NCI-H1092 treated with DMSO at 0.1 percent for 48 hours (cell line): ENCODE measurements around the gene SLC27A5.
"Not testable (repeated sequence)": the region's sequence is repeated elsewhere in the genome, so short reads cannot be mapped to it uniquely, and the experiment has no call there.

Experiments
- DNase-seq: peaks from one replicate; lab custom pipeline; 2025; lab: John Stamatoyannopoulos, UW

Gene SLC27A5

DNA sequence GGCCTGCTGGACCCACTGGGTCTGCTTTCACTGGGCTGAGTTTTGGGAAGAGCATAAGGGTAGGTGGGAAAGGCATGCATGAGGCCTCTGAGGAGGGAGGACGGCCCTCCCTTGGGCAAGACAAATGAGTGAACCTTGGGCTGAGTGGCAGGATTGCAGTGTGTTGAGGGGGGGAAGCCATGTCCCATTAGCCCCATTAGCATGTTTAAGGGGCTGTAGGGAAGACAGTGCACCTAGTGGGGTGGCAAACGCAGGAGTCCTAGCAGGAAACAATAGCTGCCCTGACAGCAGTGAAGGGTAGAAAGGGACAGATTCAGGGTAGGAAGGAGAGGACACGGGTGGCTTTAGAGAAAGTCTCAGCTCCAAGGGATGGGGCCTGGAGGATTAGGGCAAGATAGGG is 10.9 kb upstream of the SLC27A5 start:
- DNase-seq, result no peak

DNA sequence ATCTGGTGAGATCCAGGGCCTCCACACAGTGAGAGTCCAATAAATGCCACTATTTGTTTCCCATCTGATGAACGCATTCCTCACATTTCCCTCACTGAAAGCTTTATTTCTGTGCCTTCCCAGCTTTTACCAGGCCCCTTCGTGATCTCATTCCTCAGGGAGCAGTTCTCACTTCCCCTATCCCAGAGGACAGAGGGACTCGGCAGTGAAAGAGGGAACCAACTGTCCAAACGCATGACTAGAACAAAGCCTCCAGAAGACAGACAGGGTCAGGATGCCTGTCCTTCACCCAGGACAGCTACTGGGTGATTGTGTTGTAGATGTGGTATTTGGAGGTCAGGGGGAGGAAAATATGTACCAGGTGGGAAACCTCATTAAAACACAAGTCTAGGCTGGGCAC is 9.9 kb upstream of the SLC27A5 start:
- no peak for DNase-seq

DNA sequence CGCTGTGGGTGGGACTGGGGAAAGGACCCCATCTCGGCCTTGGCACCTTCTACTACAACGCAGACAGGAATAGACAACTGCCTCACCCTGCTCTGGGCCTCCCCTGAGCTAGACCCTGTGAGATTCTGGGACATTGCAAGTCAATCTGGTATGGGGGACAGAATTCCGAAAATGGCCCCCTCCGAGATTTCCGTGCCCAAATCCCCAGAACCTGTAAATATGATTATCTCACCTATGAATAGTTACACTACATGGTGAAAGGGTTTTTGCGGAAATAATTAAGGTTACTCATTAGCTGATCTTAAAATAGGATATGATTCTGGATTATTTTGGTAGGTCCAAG is 8.4 kb upstream of the SLC27A5 start:
- DNase-seq, result no peak

DNA sequence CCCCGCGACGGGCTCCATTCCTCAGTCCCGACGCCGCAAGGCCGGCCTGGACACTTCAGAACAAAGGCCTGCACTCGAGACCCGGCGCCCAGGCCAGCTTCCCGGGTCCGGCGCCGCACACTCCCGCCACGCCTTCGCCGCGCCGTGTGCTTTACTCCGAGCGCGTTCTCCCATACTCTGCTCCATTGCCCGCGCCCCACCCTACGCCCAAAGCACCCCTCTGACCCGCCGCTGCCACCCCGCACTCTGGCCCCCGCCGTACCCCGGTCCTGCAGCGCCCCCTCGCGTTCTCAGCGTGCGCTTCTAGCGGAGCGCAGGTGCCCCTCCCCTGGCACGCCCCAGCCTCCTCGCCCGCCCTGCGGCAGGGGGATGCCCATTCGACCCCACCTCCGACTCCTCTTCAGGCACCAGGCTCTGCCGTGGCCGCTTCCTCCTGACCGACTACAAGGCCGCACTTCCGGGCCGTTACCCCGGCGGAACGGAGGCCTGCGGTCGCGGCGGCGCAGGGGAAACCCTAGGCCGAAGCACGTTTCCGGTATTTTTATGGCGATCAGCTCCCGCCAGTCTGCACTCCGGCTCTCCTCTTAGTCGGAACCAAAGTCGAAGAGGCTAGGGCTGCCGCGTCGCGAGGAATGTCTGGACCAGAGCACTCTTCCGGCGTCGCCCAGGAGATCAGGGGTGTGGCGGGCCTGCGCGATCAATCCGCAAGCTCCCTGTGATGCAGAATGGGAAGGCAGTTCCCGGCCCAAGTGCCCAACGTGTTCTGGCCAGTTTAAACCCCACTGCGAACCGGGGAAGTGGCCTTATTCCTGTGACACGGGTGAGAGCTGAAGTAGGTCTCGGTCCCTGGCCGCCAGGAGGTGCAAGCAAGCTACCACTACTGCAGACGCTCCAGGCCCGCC is 7.8 kb upstream of the SLC27A5 start, which contains the start of gene ZBTB45:
Gene ZBTB45, minus strand, starts transcription at position 456 of the 902 bp plus-strand sequence. CDS start 2,137 bp downstream, outside the sequence.
- peak; percentile 93 for DNase-seq

DNA sequence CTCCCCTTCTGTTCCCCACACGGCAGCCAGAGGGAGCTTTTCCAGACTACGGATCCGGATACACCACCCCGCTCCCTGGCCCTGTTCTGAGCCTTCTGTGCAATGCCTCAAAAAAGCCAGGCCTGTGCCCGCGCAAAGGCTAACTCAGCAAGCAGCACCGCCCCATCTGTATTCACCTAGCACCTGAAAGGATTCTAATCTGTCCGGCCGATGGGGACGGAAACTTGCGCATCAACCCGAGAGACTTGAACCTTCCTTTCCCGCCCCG is 7.2 kb upstream of the SLC27A5 start:
- peak; percentile 54 for DNase-seq

DNA sequence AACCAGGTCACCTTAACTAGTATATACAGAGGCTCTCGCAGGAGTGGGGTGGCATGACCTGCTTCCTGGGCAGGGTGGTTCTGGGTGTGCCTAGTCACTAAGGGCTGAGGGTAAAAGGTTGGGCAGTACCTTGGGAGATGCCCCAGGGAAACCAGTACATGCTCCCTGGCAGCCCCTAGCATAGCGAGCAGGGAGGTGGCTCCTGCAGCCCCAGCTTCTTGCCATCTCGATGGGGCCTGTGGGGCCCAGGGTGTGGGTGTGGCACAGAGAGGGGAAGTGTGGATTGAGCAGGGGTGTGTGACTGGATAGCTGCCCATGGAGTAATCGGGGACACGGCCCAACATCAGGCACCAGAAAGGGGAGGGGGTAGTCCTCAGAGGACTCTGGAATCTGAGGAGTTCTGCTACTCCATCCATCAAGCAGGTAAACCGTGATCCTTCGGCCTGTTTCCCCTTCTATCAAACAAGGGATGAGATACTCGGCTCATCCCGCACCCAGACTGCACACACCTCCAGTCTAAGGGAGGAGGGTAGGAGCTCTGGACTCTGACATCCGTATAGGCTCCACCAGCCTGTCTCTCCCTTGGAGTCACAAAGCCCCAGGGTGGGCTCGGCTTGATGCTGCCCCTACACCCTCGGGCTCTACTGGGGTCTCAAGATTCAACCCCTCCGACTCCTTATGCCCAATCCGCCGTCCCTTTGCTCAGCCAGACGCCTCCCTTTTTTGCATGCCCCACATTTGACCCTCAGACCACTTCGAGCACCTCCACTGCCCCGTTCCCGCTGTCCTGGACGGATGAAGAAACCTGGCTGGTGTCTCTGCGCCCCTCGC is 6.7 kb upstream of the SLC27A5 start:
- no peak for DNase-seq

DNA sequence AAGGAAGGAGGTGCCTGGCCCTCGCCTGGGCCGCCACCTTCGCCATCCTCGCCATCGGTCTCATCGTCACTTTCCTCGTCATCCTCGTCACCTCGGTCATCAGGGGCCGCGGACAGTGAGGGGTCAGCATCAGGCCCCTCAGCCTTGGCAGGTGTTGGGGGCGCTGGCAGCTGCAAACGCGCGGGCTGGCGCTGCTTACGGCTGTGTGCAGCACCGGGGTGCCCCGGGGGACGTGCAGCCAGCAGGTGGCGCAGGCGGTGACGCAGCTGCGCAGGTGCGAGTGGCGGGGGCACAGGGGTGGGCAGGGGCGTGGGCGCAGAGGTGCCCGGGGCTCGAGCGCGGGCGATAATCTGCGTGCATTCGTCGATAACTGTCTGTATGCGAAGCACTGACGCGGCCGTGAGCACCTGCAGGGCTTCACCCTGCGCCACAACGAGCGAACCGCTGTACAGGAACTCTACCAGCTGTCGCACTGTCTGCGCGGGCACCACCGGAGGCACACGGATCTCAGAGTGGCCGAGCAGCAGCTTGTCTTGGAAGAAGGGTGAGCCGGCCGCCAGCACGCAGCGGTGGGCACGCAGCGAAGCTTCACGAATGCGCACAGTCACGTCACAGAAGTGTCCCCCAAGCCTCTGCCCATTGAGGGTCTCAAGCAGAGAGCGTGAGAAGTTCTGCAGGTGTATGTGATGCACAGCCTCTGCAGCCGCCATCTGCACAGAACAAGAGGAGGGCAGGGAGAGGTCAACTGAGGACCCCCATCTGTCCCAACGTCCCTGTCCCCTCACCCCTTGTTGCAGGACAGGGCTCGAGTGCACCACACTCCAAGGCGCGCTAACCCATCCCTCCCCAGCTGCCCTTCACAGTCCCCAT is 5.4 kb upstream of the SLC27A5 start:
- no peak for DNase-seq

DNA sequence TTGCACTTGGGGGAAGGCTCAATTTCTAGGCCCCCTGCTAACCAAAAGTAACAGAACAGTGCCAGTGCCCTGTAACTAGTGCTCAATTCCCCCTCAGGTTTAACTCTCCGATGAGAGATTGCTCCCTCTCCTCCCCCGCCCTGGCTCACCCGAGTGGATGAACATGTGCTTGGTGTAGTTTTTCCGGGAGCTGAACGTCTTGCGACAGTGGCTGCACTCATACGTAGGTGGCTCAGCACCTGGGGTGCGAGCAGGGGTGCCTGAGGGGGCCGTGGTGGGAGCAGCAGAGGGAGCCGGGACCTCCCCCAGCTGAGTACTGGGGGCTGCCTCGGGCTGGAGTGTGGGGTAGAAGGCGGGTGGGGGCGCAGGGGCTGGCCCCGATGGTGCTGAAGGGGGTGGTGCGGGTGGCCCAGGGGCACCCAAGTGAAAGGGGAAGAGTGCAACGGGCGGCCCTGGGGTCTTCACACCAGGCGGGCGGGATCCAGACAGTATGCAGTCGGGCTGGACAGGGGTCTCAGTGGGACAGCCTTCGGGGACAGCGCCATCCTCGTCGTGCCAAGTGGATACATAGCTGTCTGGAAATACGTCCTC is 4.5 kb upstream of the SLC27A5 start:
- DNase-seq, result no peak

DNA sequence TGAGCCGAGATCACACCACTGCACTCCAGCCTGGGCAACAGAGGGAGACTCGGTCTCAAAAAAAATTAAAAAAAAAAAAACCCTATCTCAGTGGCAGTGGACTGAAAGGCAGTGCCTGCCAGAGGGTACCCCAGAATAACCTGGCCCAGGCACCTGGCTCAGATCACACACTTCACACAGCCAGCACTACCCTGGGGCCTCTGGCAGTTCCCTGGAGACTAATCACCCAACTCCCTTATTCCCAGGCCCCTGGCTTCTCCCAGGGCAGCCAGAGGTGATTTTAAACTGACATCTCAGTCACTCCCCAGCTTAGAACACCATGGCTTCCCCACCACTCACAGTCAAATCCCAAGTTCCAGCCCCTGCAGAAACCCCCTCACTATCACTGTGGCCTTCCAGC is 3.5 kb upstream of the SLC27A5 start:
- no peak for DNase-seq

DNA sequence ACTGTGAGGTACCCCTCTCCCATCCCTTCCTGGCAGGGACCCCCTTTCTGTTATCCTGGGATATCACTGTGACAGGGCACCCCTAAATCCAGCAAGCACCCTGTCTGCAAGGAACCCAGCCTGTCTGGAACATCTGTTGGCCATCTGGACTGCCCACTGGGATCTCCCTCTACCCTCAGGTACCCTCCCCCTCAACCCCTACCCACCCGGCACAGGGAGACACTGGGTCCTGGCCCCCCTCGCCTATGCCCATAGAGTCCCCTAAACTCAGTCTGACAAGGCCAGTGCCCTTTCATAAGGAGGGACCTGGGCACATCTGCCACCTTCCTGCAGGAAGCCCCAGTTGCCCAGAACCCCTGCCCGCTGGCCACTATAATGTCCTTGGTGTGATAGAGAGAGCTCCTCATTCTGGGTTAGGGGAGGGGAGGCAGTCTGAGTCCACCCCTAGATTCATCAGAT is 2.8 kb upstream of the SLC27A5 start:
- no peak for DNase-seq

DNA sequence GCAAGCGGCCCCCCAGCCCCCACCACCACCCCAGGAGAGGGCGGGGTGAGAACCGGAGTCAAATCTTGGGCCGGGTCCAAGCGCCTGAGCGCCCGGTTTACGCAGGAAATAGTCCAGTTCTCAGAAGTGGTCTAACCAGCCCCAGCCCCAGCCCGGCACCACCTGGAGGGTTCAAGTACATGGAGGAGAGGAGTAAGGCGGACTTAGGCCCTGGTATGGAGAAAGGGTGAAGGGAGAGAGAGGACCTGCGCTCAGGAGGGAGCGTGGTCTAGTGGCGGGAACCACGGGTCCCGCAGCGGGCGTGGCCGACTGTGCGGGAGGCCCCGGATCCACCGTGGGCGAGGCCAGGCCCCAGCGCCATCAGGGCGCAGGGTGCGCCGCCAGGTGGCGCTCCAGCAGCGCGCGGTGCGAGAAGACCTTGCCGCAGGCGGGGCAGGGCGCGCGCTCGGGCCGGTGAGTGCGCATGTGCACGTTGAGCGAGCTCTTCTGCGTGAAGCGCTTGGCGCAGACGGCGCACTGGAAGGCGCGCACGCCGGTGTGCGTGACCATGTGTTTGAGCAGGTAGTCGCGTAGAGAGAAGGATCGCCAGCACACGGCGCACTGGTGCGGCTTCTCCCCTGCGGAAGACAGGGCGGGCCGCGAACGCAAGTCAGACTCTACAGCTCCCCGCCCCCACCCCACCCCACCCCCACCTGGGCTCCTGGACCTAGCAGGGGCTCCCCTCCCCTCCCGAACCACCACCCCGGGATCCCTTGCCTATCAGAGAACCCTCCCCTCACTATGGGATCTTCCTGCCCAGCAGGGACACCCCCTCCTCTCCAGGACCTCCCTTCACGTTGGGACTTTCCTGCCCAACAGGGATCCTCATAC is 2.1 kb upstream of the SLC27A5 start:
- peak; percentile 81 for DNase-seq

DNA sequence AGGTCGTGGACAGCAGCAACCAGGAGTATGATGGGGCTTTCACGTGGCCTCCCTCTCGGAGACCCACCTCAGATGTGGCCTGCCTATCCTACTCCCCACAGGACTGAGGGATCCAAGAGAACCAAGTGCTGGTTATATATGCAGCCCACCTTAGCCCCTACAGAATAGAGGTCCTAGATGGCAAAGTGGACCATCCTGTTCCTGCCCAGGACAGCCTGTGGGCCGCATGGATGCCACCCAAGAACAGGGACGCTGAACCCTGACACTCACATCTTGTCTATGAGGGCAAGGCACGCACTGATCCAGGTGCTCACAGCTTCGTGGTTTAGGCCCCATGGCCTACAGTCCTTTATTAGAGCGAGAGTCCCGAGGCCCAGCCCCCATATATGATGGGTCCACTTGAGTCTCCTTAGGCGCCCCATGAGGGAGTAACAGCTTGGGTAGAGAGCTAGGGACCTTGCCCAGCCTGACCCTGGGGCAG is 1.5 kb upstream of the SLC27A5 start:
- DNase-seq, result no peak

DNA sequence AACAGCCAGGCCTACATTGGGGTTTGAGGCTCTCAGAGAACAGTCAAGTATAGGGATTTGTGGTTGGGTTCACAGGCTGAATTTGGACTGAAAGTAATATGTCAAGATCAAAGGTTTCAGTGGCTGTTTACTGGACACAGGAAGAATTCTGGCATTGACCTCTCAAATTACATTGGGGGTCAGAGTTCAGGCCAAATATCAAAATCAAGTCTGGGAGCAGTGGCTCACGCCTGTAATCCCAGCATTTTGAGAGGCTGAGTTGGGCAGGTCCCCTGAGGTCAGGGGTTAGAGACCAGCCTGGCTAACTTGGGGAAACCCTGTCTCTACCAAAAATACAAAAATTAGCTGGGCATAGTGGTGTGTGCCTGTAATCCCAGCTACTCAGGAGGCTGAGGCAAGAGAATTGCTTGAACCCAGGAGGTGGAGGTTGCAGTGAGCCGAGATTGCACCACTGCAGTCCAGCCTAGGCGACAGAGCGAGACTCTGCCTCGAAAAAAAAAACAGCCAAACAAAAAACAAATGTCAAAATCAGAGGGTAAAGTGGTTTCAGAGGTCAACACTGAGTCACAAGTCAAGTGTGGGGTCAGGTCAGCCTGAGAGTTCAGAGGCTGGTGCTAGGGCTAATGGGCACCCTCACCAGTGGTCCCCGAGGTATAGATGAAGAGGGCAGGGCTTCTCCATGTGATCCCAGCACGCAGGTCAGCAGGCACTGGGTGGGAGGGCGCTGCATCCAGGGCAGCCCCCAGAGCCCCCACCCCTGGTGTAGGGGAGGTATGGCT is 1.5 kb downstream of the SLC27A5 start:
- DNase-seq, result no peak

DNA sequence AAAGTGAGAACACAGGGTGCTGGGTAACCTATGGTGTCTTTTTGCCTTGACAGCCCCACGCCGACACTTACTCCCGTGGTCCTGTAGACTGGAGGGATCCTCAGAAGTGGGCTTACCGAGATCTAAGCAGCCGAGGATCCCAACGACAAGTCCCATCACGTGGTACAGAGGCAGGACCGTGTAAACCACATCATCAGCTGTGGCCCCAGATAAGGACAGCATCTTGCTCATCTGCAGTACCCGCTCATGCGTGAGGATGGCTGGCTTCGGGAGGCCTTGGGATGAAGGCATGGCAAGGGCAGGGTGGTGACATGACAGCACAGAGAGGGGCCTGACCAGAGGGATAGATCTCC is 2.1 kb downstream of the SLC27A5 start:
- no peak for DNase-seq

DNA sequence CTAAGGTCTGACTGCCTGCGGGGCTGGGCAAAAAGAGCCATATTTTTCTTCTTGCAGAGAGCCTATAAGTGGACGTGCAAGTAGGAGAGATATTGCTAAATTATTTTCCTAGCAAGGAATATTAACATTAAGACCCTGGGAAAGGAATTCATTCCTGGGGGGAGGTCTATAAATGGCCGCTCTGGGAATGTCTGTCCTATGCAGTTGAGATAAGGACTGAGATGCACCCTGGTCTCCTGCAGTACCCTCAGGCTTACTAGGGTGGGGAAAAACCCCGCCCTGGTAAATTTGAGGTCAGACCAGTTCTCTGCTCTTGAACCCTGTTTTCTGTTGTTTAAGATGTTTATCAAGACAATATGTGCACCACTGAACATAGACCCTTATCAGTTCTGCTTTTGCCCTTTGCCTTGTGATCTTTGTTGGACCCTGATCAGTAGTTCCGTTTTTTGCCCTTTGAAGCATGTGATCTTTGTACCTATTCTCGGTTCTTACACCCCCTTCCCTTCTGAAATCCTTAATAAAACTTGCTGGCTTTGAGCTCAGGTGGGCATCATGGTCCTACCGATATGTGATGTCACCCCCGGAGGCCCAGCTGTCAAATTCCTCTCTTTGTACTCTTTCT is 4.1 kb downstream of the SLC27A5 start:
- not testable (repeated sequence) for DNase-seq

DNA sequence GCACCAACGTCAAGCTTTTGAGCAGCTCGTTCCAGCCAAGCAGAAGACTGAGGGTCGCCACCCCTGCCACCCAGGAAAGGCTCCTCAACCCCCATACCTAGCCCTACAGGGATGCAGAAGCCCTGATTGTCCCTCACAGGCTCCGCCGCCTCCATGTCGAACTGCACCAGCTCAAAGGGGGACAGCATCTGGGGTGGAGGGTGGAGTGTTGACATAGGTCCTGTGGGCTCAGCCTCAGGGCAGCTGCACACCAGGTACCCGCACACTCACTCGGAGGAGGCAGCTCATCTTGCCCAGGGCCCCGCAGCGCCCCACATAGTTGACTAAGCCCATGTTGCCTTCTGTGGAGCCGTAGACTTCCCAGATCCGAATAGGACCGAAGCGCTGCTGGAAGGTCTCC is 11.6 kb downstream of the SLC27A5 start:
- no peak for DNase-seq

DNA sequence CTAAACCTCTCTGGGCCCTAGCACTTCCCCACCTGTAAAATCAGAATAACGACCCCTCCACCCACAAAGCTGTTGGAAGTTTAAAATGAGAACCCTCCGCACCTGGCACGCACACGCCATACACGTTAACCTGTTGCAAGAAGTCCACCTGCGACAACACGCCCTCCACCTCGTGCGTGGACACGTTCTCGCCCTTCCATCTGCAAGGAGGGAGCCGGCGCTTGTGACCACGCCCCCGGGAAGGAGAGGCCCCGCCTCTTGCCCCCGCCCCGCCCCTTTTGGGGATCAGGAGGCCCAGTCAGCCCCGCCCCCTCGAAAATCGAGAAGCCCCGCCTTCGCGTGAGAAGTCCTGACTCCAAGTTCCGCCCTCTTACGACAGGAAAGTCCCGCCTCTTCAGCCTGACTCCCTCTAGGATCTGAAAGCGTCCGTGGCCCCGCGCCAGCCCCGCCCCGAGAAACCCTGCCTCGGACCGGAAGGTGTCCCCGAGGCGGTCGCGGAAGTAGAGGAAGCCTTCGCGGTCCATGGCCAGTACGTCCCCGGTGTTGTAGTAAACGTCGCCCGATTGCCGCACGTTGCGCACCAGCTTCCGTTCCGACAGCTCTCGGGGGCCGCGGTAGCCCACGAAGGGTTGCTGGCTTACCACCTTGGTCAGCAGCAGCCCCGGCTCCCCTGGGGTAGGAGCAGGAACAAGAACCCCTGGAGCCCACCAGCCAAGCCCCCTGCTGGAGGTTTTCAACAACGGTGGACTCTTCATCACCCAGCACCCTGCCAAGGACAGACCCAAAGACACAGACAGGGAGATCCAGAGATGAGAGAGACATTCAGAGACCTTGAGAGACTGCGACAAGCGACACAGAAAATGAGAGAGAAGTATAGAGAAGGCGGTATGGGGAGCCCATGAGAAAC is 12.5 kb downstream of the SLC27A5 start:
- DNase-seq, result peak; percentile 92

DNA sequence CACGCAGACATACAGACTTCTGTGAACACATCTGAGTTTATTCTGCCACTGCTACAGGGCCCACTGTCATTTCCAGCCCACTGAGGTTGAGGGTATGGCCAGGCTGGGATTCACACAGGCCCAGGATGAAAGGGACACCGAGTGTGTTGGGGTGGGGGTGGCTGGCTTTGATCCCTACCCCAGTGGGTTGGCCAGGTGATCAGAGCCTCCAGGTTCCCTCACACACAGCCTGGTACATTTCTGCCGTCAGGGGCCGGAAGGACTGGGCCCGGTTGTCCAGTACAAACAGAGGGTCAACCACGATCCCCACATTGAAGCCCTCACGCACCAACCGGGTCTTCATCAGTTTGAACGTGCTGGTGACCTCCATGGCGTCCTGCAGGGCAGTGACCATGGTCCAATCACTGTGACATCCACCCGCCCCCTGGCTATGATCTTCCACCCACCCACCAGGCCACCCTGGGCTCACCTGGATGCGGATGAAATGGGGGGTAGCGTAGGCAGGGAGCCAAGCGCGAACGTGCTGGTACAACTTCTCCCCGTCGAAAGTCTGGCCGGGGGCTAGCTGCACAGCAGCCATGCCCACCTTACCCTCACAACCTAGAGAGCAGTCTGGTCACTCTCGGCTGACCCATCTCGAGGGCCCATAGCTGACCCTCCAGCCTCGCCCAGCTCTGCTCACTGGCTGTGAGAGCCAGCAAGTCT is 13.3 kb downstream of the SLC27A5 start:
- DNase-seq, result no peak
